Measurements from ENCODE around the gene WASF3.

DNA sequence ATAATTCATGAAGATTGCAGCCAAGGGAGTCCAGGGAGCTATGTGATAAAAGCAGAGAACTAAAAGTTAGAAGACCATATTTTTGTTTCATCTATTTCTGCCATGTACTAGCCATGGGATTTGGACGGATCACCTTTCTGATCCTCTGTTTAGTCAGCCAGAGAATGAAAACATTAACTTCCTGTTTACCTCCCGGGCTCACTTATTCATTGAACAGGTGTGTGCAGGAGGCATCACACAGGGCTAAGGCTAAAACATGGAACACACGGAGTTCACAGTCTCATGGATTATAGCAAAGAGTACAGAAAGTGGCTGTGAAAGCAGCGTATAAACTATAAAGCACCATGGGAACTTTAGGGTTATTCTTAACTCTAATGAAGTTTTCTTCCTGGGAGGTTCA is 106.3 kb downstream of the WASF3 start:
- no peak for TF ChIP-seq EZH2 (IDR thresholded peaks at IDR 0.05; ENCODE audit: low read depth, unreplicated experiment)
- TF ChIP-seq, protein P1, sequence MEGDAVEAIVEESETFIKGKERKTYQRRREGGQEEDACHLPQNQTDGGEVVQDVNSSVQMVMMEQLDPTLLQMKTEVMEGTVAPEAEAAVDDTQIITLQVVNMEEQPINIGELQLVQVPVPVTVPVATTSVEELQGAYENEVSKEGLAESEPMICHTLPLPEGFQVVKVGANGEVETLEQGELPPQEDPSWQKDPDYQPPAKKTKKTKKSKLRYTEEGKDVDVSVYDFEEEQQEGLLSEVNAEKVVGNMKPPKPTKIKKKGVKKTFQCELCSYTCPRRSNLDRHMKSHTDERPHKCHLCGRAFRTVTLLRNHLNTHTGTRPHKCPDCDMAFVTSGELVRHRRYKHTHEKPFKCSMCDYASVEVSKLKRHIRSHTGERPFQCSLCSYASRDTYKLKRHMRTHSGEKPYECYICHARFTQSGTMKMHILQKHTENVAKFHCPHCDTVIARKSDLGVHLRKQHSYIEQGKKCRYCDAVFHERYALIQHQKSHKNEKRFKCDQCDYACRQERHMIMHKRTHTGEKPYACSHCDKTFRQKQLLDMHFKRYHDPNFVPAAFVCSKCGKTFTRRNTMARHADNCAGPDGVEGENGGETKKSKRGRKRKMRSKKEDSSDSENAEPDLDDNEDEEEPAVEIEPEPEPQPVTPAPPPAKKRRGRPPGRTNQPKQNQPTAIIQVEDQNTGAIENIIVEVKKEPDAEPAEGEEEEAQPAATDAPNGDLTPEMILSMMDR (conservative IDR thresholded peaks at IDR 0.05; ENCODE audit: low read depth in 2 of 2) = no peak
- TF ChIP-seq POLR2AphosphoS5 (IDR thresholded peaks at IDR 0.05; ENCODE audit: low read depth) = no peak
- TF ChIP-seq, protein P2, sequence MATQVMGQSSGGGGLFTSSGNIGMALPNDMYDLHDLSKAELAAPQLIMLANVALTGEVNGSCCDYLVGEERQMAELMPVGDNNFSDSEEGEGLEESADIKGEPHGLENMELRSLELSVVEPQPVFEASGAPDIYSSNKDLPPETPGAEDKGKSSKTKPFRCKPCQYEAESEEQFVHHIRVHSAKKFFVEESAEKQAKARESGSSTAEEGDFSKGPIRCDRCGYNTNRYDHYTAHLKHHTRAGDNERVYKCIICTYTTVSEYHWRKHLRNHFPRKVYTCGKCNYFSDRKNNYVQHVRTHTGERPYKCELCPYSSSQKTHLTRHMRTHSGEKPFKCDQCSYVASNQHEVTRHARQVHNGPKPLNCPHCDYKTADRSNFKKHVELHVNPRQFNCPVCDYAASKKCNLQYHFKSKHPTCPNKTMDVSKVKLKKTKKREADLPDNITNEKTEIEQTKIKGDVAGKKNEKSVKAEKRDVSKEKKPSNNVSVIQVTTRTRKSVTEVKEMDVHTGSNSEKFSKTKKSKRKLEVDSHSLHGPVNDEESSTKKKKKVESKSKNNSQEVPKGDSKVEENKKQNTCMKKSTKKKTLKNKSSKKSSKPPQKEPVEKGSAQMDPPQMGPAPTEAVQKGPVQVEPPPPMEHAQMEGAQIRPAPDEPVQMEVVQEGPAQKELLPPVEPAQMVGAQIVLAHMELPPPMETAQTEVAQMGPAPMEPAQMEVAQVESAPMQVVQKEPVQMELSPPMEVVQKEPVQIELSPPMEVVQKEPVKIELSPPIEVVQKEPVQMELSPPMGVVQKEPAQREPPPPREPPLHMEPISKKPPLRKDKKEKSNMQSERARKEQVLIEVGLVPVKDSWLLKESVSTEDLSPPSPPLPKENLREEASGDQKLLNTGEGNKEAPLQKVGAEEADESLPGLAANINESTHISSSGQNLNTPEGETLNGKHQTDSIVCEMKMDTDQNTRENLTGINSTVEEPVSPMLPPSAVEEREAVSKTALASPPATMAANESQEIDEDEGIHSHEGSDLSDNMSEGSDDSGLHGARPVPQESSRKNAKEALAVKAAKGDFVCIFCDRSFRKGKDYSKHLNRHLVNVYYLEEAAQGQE (IDR thresholded peaks at IDR 0.05; ENCODE audit: unreplicated experiment) = no peak
- TF ChIP-seq STAT1 (IDR thresholded peaks at IDR 0.05; ENCODE audit: unreplicated experiment) = no peak
- no peak for TF ChIP-seq JUNB (IDR thresholded peaks at IDR 0.05; ENCODE audit: unreplicated experiment)
- TF ChIP-seq, protein P3, sequence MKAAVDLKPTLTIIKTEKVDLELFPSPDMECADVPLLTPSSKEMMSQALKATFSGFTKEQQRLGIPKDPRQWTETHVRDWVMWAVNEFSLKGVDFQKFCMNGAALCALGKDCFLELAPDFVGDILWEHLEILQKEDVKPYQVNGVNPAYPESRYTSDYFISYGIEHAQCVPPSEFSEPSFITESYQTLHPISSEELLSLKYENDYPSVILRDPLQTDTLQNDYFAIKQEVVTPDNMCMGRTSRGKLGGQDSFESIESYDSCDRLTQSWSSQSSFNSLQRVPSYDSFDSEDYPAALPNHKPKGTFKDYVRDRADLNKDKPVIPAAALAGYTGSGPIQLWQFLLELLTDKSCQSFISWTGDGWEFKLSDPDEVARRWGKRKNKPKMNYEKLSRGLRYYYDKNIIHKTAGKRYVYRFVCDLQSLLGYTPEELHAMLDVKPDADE (IDR thresholded peaks at IDR 0.05) = no peak
- no peak for TF ChIP-seq NANOG (IDR thresholded peaks at IDR 0.05; ENCODE audit: borderline replicate concordance)
- TF ChIP-seq ZNF331 (CRISPR knock-in tag; IDR thresholded peaks at IDR 0.05; ENCODE audit: low read depth) = no peak
- TF ChIP-seq EZH2phosphoT487 (IDR thresholded peaks at IDR 0.05; ENCODE audit: unreplicated experiment) = no peak

Measured in GM23338 (cell line).